T-helper 17 cell (primary cell): ENCODE data around the gene C21orf58. TPM values are rescaled to one million over a fixed set of nuclear protein-coding genes. Genes with fewer than 3 reads are reported as not detected.

Experiments
- ATAC-seq: fragments of 150-1000 bp; cut with Tn5 transposase; 2 replicates; pipeline ENCODE4 v1.10.0; 2021; ENCODE audit warnings: mild to moderate bottlenecking, moderate library complexity
- DNase-seq, 3 donors: peaks; one replicate each; pipeline versions ENCODE4 v3.0.0 to v3.0.0-alpha.2; 2020 to 2021
- H3K9me3 ChIP-seq: one replicate; pipeline ENCODE4 v1.7.0; 2013; ENCODE audit warnings: low read length, mild to moderate bottlenecking; ENCODE audit not compliant: control insufficient read depth, poor library complexity, severe bottlenecking
- H3K27ac Mint-ChIP-seq: one replicate; pipeline ENCODE4 v1.8.0; 2022; ENCODE audit warnings: mild to moderate bottlenecking, moderate library complexity, mixed read lengths
- H3K27me3 Mint-ChIP-seq: one replicate; pipeline ENCODE4 v1.8.0; 2022; ENCODE audit warnings: mixed read lengths
- H3K36me3 Mint-ChIP-seq: one replicate; pipeline ENCODE4 v1.8.0; 2022; ENCODE audit warnings: low read depth, mixed read lengths
- H3K4me1 Mint-ChIP-seq: one replicate; pipeline ENCODE4 v1.8.0; 2022; ENCODE audit warnings: mild to moderate bottlenecking, mixed read lengths
- H3K4me3 Mint-ChIP-seq: one replicate; pipeline ENCODE4 v1.8.0; 2022; ENCODE audit warnings: mild to moderate bottlenecking, moderate library complexity, mixed read lengths
- total RNA-seq, 4 donors: library from RNA in 2 of 4; stranded (reverse) in 2 of 4; gene quantifications; one replicate each; pipeline ENCODE4 v1.2.3 and lab custom pipeline; 2022 to 2026

Gene C21orf58
- total RNA-seq, 2 donors from 2014 or later: 3.2 to 5.9 TPM

DNA sequence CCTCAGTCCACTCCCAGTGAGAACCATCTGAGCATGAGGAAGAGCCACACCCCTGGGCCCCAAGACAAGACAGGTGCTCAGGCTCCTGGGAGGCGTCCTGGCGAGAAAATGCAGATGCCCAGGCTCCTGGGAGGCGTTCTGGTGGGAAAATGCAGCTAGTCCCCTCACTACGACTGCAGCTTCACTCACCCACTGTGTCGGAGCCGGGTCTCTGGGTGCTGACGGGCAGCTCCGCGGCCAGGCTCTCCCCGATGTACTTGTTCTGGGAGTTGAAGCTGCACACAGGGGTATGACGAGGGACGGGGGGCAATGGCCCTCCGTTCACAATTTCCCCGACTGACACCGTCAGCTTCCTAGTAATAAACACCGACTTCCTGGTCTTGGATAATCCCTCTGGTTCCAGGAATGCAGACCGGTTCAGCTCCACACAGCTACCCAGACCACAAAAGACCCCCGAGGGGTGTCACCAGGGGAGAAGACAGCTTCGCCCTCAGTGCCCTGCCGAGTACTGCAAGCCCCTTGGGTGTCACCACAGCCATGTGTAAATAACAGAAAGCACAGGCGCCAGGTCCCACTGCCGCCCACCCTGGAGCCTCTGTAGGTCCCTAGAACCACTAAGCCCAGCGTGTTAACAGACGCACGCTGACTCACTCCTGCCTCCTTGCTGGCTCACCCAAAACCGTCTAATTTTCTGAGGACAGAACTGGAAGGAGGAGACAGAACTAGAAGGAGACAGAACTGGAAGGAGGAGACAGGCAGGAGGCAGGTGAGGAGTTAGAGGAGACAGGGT is 57.7 kb downstream of the C21orf58 start:
- Mint-ChIP-seq H3K27me3 (no peaks in the 10 kb centered on the region), H3K4me1 (peaks cover under 1% of the 10 kb centered on the region), H3K4me3 (no peak overlapping the region), H3K27ac (no peak overlapping the region), H3K36me3 (peaks cover 2% of the 10 kb centered on the region)
- no peak for DNase-seq
- no peaks in the 10 kb centered on the region for H3K9me3 ChIP-seq
- ATAC-seq: no peak

DNA sequence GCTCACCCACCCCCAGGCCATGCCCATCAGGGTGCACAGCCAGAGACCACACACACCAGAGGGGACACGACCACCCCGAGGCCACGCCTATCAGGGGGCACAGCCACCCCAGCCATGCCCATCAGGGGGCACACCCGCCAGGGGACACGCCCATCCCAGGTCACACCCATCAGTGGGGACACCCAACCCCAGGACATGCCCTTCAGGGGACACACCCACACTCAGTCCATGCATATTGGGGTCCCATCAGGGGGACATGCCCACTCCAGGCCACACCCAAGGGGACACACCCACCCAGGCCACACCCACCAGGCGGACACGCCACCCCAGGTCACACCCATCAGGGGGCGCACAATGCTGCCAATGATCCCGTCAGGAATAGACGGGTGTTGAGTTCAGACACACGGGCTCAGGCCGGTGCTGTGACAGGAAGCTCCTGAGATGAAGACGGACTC is 59.0 kb downstream of the C21orf58 start:
- Mint-ChIP-seq H3K36me3 (peaks cover 2% of the 10 kb centered on the region), H3K27me3 (no peaks in the 10 kb centered on the region), H3K4me1 (peaks cover 2% of the 10 kb centered on the region), H3K4me3 (no peak overlapping the region), H3K27ac (no peak overlapping the region)
- H3K9me3 ChIP-seq: no peaks in the 10 kb centered on the region
- ATAC-seq: no peak
- no peak for DNase-seq

DNA sequence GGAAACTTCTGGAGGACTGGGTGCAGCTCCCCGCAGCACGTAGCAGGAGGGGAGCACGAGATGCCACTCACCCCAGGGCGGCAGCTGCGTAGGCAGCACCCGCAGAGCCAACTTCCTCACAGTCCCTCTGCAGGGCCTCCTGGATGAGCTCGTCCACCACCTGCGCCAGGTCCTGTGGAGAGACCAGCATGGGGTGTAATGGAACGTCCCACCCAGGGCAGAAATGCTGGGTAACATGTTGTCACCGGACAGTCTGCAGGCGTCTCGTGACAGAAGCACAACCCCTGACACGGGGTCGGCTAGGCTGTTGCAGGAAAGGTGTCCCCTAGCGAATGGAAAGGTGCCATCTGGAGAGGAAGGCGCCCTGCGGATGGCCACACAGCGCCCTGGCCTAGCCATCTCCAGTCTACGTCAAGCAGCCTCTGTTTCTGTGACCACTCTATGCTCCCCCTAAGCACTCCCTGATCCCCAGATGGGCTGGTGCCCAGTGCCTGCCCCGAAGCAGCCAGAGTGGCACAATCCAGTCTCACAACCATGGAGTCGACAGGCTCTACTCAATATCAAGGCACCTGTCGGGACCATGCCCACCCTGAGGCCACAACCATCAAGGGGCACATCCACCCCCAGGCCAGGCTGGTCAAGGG is 59.5 kb downstream of the C21orf58 start:
- no peak overlapping the region for H3K27ac Mint-ChIP-seq
- H3K4me3 Mint-ChIP-seq: no peak overlapping the region
- no peak for ATAC-seq
- DNase-seq: no peak
- peaks cover 2% of the 10 kb centered on the region for H3K36me3 Mint-ChIP-seq
- peaks cover 2% of the 10 kb centered on the region for H3K4me1 Mint-ChIP-seq
- no peaks in the 10 kb centered on the region for H3K9me3 ChIP-seq
- no peaks in the 10 kb centered on the region for H3K27me3 Mint-ChIP-seq

DNA sequence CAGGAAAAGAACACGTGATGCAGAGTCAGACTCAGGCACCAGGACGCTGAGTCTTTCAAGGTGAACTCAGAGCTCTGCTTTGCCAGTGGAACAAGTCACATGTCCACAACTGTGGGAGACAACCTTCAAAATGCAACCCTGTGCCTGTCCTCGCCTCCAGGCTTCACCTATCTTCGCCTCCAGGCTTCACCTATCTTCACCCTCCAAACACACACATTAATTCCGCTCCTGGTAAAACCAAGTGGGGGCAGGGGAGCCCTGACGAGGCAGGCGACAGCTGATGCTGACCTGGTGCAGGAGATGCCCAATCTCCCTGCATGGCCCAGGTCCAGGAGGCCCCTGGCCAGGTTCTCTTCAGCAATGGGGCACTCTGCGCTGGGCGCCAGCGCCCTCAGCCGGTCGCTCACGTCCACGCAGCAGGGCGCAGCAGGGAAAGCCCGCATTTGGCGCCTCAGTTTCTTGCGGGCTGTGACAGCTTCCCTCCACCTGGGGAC is 67.1 kb downstream of the C21orf58 start:
- Mint-ChIP-seq H3K27me3 (no peaks in the 10 kb centered on the region), H3K4me3 (no peak overlapping the region), H3K36me3 (peaks cover 15% of the 10 kb centered on the region), H3K4me1 (peaks cover 23% of the 10 kb centered on the region), H3K27ac (no peak overlapping the region)
- DNase-seq: no peak
- ATAC-seq: no peak
- no peaks in the 10 kb centered on the region for H3K9me3 ChIP-seq

DNA sequence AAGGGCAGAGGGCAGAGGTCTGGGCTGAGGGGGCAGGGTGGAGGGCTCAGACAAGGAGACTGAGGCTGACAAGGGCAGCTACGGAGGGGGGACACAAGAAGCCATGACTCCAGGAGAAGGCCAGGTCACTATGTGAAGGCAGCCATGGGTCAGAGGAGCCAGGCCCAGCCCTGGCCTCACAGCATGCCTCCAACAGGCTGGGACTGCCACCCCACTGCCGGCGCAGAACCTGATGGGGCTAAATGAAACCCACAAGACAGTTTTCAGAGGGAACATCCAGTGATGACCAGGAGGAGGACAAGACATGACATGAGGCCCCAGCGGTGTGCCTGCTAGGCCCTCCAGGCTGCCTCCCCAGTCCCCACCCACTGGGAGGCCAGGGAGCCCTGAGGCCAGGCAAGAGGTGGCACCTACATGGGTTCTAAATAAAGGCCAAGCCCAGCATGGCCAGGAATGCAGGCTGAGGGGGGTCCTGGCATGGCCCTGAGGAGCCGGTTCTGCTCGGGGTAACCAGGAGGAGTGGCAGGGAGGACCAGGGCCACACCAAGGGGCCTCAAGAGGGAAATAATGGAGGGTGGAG is 67.8 kb downstream of the C21orf58 start:
- ATAC-seq (no peak), DNase-seq (no peak)
- H3K36me3 Mint-ChIP-seq: peaks cover 15% of the 10 kb centered on the region
- no peak overlapping the region for H3K4me3 Mint-ChIP-seq
- no peaks in the 10 kb centered on the region for H3K9me3 ChIP-seq
- H3K27ac Mint-ChIP-seq: peak overlapping the region; percentile 81
- H3K27me3 Mint-ChIP-seq: no peaks in the 10 kb centered on the region
- peaks cover 22% of the 10 kb centered on the region for H3K4me1 Mint-ChIP-seq

DNA sequence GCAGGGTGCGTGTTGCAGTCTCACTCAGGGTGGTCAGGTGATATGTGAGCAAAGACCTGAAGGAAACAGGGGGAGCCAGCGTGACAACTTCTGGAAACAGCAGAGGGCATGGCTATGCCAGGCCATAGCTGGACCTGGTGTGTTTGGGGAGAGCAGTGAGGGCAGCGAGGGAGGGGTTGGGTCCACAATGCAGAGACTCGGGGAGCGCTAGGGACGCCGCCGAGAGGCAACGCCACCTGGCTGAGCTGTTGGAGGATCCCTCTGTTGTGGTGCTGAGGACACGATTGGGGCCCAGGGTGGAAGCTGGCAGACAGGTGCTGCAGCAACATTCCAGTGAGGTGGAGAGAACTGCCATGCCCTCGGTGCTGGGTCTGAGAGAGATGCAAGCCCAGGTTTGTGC is 68.5 kb downstream of the C21orf58 start:
- Mint-ChIP-seq H3K27ac (peak overlapping the region; percentile 81), H3K4me3 (no peak overlapping the region), H3K4me1 (peaks cover 27% of the 10 kb centered on the region), H3K27me3 (no peaks in the 10 kb centered on the region), H3K36me3 (peaks cover 15% of the 10 kb centered on the region)
- no peak for DNase-seq
- no peaks in the 10 kb centered on the region for H3K9me3 ChIP-seq
- no peak for ATAC-seq

DNA sequence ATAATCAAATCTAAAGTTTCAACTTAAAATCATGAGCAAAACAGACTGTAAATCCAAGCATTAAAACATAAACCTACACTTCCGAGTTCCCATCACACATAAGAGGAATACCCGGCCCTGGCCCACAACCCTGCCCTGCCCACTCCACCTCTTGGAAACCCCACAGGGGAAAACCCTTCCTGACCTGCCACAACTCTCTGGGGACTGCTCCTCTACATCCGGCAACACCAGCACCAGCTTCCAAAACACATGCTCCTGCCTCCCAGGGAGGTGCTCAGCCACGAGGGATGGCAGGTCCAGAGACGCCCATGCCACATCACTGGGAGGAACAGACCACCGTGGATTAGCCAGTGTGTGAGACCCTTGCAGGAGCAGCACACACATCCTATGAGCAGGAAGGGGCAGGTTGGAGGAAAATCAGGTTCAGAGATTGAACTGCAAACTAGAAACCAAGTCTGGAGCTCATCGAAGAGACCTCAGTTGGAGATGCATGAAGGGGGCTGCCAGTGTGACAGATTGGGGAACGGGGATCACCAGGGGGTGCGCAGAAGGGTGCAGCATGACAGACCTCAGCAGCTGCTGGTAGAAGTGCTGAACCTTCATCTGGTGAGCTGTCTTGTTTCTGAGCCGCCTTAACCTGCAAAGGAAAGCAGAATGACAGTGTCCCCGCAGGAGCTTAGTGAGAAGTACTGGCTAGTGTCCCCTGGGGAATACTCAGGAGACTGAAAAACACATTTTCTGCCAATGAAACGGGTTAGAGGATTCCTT is 69.3 kb downstream of the C21orf58 start:
- Mint-ChIP-seq H3K27ac (peak overlapping the region; percentile 81), H3K4me3 (peak overlapping the region; percentile 73), H3K27me3 (no peaks in the 10 kb centered on the region), H3K4me1 (peaks cover 33% of the 10 kb centered on the region), H3K36me3 (peaks cover 18% of the 10 kb centered on the region)
- ATAC-seq: no peak
- no peak for DNase-seq
- no peaks in the 10 kb centered on the region for H3K9me3 ChIP-seq

DNA sequence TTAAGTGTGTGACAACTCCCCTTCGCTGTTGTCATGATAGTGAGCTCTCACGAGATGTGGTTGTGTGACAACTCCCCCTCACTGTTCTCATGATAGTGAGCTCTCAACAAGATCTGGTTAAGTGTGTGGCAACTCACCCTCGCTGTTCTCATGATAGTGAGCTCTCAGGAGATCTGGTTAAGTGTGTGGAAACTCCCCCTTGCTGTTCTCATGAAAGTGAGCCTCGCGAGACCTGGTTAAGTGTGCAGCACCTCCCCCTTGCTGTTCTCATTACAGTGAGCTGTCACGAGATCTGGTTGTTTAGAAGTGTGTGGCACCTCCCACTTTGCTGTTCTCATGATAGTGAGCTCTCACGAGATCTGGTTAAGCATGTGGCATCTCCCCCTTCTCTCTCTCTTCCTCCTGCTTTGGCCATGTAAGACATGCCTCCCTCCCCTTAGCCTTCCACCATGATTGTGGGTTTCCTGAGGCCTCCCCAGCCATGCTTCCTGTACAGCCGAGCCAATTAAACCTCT is 70.0 kb downstream of the C21orf58 start:
- peak overlapping the region; percentile 81 for H3K27ac Mint-ChIP-seq
- H3K9me3 ChIP-seq: no peaks in the 10 kb centered on the region
- DNase-seq (peak in 2 of 3 donors; percentile 20 to 22), ATAC-seq (peak; percentile 95)
- no peaks in the 10 kb centered on the region for H3K27me3 Mint-ChIP-seq
- peaks cover 36% of the 10 kb centered on the region for H3K4me1 Mint-ChIP-seq
- peaks cover 17% of the 10 kb centered on the region for H3K36me3 Mint-ChIP-seq
- peak overlapping the region; percentile 73 for H3K4me3 Mint-ChIP-seq

DNA sequence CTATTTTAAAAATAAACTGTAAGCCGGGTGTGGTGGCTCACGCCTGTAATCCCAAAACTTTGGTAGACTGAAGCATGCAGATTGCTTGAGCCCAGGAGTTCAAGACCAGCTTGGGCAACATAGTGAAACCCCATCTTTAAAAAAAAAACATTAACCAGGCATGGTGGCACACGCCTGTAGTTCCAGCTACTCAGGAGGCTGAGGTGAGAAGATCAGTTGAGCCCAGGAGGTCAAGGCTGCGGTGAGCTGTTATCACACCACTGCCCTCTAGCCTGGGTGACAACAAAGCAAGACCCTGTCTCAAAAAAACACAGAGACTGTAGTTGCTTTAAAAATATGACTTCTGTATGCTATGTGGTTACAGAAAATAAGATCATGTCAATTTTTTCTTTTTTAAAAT is 70.8 kb downstream of the C21orf58 start:
- Mint-ChIP-seq H3K27ac (peak overlapping the region; percentile 73), H3K36me3 (peaks cover 14% of the 10 kb centered on the region), H3K4me1 (peaks cover 35% of the 10 kb centered on the region), H3K27me3 (no peaks in the 10 kb centered on the region), H3K4me3 (no peak overlapping the region)
- no peaks in the 10 kb centered on the region for H3K9me3 ChIP-seq
- no peak for DNase-seq
- ATAC-seq: no peak

Other genes starting within 250 kb of the C21orf58 start
- 10 to 100 TPM; 15.1 to 19.8 TPM for gene COL6A2, start 225.8 kb downstream of the C21orf58 start, total RNA-seq
- gene FTCD, start 168.3 kb downstream of the C21orf58 start, total RNA-seq: 1 to 10 TPM in 1 of 2 donors, not detected in 1; 1.1 TPM
- gene SPATC1L, start 139.4 kb downstream of the C21orf58 start, total RNA-seq: 1 to 10 TPM; 2.6 to 3.1 TPM
- 10 to 100 TPM; 31.1 to 36.8 TPM for gene LSS, start 95.1 kb downstream of the C21orf58 start, total RNA-seq
- gene MCM3AP, start 38.3 kb downstream of the C21orf58 start, total RNA-seq: 100 to 1,000 TPM; 114 to 120 TPM
- gene YBEY, start 37.5 kb downstream of the C21orf58 start, total RNA-seq: 10 to 100 TPM in 1 of 2 donors, 1 to 10 TPM in 1; 5.2 to 11.2 TPM
- 10 to 100 TPM; 53.5 to 59.5 TPM for gene PCNT, start 286 bp upstream of the C21orf58 start, total RNA-seq
- 10 to 100 TPM; 74.2 to 85.8 TPM for gene DIP2A, start 135.0 kb upstream of the C21orf58 start, total RNA-seq